ENCODE data around the gene SLC30A2. TPM values are rescaled to one million over a fixed set of nuclear protein-coding genes. Genes with fewer than 3 reads are reported as not detected.

SLC30A2 gene
- total and polyA plus RNA-seq, 2 of the 13 experiments (the other 11 are each of a cell fraction or from before 2014, with no cell fraction given) = not detected

GRCh38 chr1:26079178-26079563 is 33.3 kb upstream of the SLC30A2 start (continued):
- TF ChIP-seq CREM (IDR thresholded peaks at IDR 0.05) (no peak), CREM (CRISPR knock-in tag; IDR thresholded peaks at IDR 0.05) (no peak), RORA (CRISPR knock-in tag; IDR thresholded peaks at IDR 0.05) (no peak), ZNF331 (CRISPR knock-in tag; IDR thresholded peaks at IDR 0.05) (no peak)

GRCh38 chr1:26078286-26079177 is 32.6 kb upstream of the SLC30A2 start:
- H3K79me2 ChIP-seq (ENCODE audit: insufficient read depth, low read length) = no peaks in the 10 kb centered on the region
- ChIA-PET POLR2A (no interaction called here), CTCF (ENCODE audit: low intra/inter-chr PET ratio, low total read pairs) (no interaction called here)
- no peaks in the 10 kb centered on the region for H4K20me1 ChIP-seq (ENCODE audit: insufficient read depth, low read length)
- in situ Hi-C loops (cut with HindIII; ENCODE audit: extremely low pct_ligation_motif_present, low pct_unique_long_range_greater_than_20kb) = no loop called here
- H3K9me3 ChIP-seq (ENCODE audit: low read length) = no peaks in the 10 kb centered on the region
- DNase-seq (ENCODE audit: low spot score) = no peak
- FAIRE-seq = no peak
- intact Hi-C loops (cut with micrococcal nuclease; ENCODE audit: unreplicated experiment) = no loop called here
- 52% methylated on average over 8 of the region's 8 CpGs for WGBS (ENCODE audit: low lambda C conversion rate)
- H3K27me3 ChIP-seq (ENCODE audit: control insufficient read depth in 1 of 2, insufficient read depth in 2 of 2, low read length in 2 of 2) = no peaks in the 10 kb centered on the region; a peak in 1 of 5 replicates
- no peaks in the 10 kb centered on the region for H3K36me3 ChIP-seq (replicated peaks in 1 of 2; ENCODE audit: control insufficient read depth in 1 of 2, insufficient read depth in 2 of 2, low read length in 2 of 2)
- H3K4me2 ChIP-seq (ENCODE audit: low read depth, low read length) = no peak overlapping the region
- H2AFZ ChIP-seq (ENCODE audit: low read length) = no peak overlapping the region
- no peaks in the 10 kb centered on the region for H3K4me1 ChIP-seq (ENCODE audit: insufficient read depth, low read length)
- TF ChIP-seq NPAS2 (CRISPR knock-in tag; IDR thresholded peaks at IDR 0.05; ENCODE audit: borderline replicate concordance) (no peak), ZNF672 (CRISPR knock-in tag; IDR thresholded peaks at IDR 0.05) (no peak), MZF1 (CRISPR knock-in tag; IDR thresholded peaks at IDR 0.05; ENCODE audit: borderline replicate concordance) (no peak), ZNF225 (CRISPR knock-in tag; IDR thresholded peaks at IDR 0.05) (no peak), ZNF337 (CRISPR knock-in tag; IDR thresholded peaks at IDR 0.05; ENCODE audit: borderline replicate concordance, low read depth) (no peak), TCF7 (IDR thresholded peaks at IDR 0.05; ENCODE audit: low read depth) (no peak), ZFP1 (CRISPR knock-in tag; IDR thresholded peaks at IDR 0.05) (no peak), ARID5B (CRISPR knock-in tag; IDR thresholded peaks at IDR 0.05) (no peak), ZNF101 (CRISPR knock-in tag; IDR thresholded peaks at IDR 0.05; ENCODE audit: borderline replicate concordance, low read depth) (no peak), ZNF484 (CRISPR knock-in tag; IDR thresholded peaks at IDR 0.05; ENCODE audit: borderline replicate concordance, low read depth) (no peak), MED13 (CRISPR knock-in tag; IDR thresholded peaks at IDR 0.05) (no peak), ZNF891 (CRISPR knock-in tag; IDR thresholded peaks at IDR 0.05) (no peak), ZBTB39 (CRISPR knock-in tag; IDR thresholded peaks at IDR 0.05) (no peak), SIN3A (IDR thresholded peaks at IDR 0.05; ENCODE audit: borderline replicate concordance, low read depth, low read length) (no peak)
- no peak for ATAC-seq
- no peak overlapping the region for H3K4me3 ChIP-seq (replicated peaks in 1 of 3; ENCODE audit: insufficient read depth in 1 of 3, low read depth in 2 of 3, low read length in 3 of 3)
- no peak overlapping the region for H3K9ac ChIP-seq (ENCODE audit: insufficient read depth, low read depth, low read length)
- BruUV-seq (replicated peaks) = no TSS peak
- H3K27ac ChIP-seq (ENCODE audit: extremely low read length, insufficient read depth, low read length) = no peak overlapping the region
